SK-N-SH (cell line): ENCODE results near the gene COL5A2. TPM values are rescaled to one million over a fixed set of nuclear protein-coding genes. Genes with fewer than 3 reads are reported as not detected.

Source experiments
- CTCF ChIA-PET: fragments of 300-600, 350-600 bp; formaldehyde crosslinking; extraction: SDS; loops from one replicate; lab custom pipeline; 2021; lab: Yijun Ruan, JAX
- POLR2A ChIA-PET: fragments of 350-600 bp; sonication (Branson Sonifier 250); formaldehyde crosslinking; extraction: SDS; loops from one replicate; lab custom pipeline; 2020; ENCODE audit warnings: antibody characterized with exemption, inconsistent platforms; lab: Yijun Ruan, JAX
- DNase-seq: peaks from one replicate; pipeline ENCODE4 v3.0.0; 2012
- H2AFZ ChIP-seq: fragments of 200-600 bp; sonication (generic); 2 replicates; pipeline ENCODE4 v1.8.1; 2016; ENCODE audit warnings: antibody characterized with exemption, mild to moderate bottlenecking, low read depth
- H3F3A ChIP-seq: fragments of 200-600 bp; sonication (generic); replicated peaks from 2 replicates; pipeline ENCODE3; 2016; ENCODE audit warnings: antibody characterized with exemption, mild to moderate bottlenecking; ENCODE audit not compliant: insufficient read depth
- H3K27ac ChIP-seq, 2 experiments: fragments of 200-500 bp in 1 of 2; fragments of 200-600 bp in 1 of 2; sonication (Bioruptor generic) in 1 of 2; sonication (generic), shearing (Covaris generic) in 1 of 2; 2 replicates each; pipeline versions ENCODE4 v1.5.1 to v1.6.1; 2014 to 2016; ENCODE audit warnings: low read depth in 2 of 2, inconsistent platforms in 1 of 2, low read length in 1 of 2, mild to moderate bottlenecking in 1 of 2, mixed read lengths in 1 of 2
- H3K27me3 ChIP-seq: fragments of 200-600 bp; sonication (generic), shearing (Covaris generic); 2 replicates; pipeline ENCODE4 v1.6.1; 2016; ENCODE audit warnings: mixed run types; ENCODE audit not compliant: insufficient read depth
- H3K36me3 ChIP-seq, 2 experiments: fragments of 200-500 bp in 1 of 2; fragments of 200-600 bp in 1 of 2; sonication (Bioruptor generic) in 1 of 2; sonication (generic) in 1 of 2; replicated peaks in 1 of 2; 2 replicates each; pipeline versions ENCODE3 to v1.5.1; 2014 to 2016; ENCODE audit warnings: low read length in 1 of 2, mild to moderate bottlenecking in 1 of 2; ENCODE audit not compliant: insufficient read depth in 2 of 2, control insufficient read depth in 1 of 2
- H3K4me1 ChIP-seq, 2 experiments: fragments of 200-500 bp in 1 of 2; fragments of 200-600 bp in 1 of 2; sonication (Bioruptor generic) in 1 of 2; sonication (generic), shearing (Covaris generic) in 1 of 2; 2 replicates each; pipeline versions ENCODE4 v1.5.1 to v1.6.1; 2014 to 2016; ENCODE audit warnings: low read depth in 1 of 2, low read length in 1 of 2, mixed run types in 1 of 2; ENCODE audit not compliant: insufficient read depth in 2 of 2, control insufficient read depth in 1 of 2
- H3K4me2 ChIP-seq: fragments of 200-600 bp; sonication (generic), shearing (Covaris generic); 2 replicates; pipeline ENCODE4 v1.6.1; 2017; ENCODE audit warnings: mixed run types
- H3K4me3 ChIP-seq, 2 experiments: fragments of 200-500 bp in 1 of 2; fragments of 200-600 bp in 1 of 2; sonication (Bioruptor generic) in 1 of 2; sonication (generic), shearing (Covaris generic) in 1 of 2; 2 replicates each; pipeline versions ENCODE4 v1.5.1 to v1.8.1; 2014 to 2016; ENCODE audit warnings: low read depth in 2 of 2, inconsistent platforms in 1 of 2, low read length in 1 of 2, mild to moderate bottlenecking in 1 of 2, mixed read lengths in 1 of 2, moderate library complexity in 1 of 2
- H3K79me2 ChIP-seq: fragments of 200-600 bp; sonication (generic); 2 replicates; pipeline ENCODE4 v1.8.1; 2017; ENCODE audit warnings: mild to moderate bottlenecking; ENCODE audit not compliant: insufficient read depth
- H3K9ac ChIP-seq: fragments of 200-600 bp; sonication (generic); 2 replicates; pipeline ENCODE4 v1.6.1; 2017; ENCODE audit warnings: mixed run types
- H3K9me2 ChIP-seq: fragments of 200-600 bp; sonication (generic); 2 replicates; pipeline ENCODE4 v1.6.1; 2017; ENCODE audit warnings: mixed run types
- H3K9me3 ChIP-seq: fragments of 200-600 bp; sonication (generic); 2 replicates; pipeline ENCODE4 v1.6.1; 2017; ENCODE audit warnings: mixed run types, mild to moderate bottlenecking, moderate library complexity
- H4K20me1 ChIP-seq: fragments of 200-600 bp; sonication (generic); 2 replicates; pipeline ENCODE4 v1.6.1; 2017; ENCODE audit warnings: mild to moderate bottlenecking, mixed run types; ENCODE audit not compliant: insufficient read depth
- CHD2 ChIP-seq: fragments of 150-350 bp; IDR thresholded peaks from 2 replicates; pipeline ENCODE4 v1.6.1; 2018; ENCODE audit warnings: low read length; ENCODE audit not compliant: partially characterized antibody
- ELF1 ChIP-seq: IDR thresholded peaks from 2 replicates; pipeline ENCODE4 v1.4.0; 2012
- EP300 ChIP-seq, 2 experiments: IDR thresholded peaks; 2 replicates each; pipeline versions ENCODE4 v1.4.0 to v1.6.1; 2012; ENCODE audit warnings: borderline replicate concordance in 1 of 2, low read depth in 1 of 2, low read length in 1 of 2
- FOXJ3 ChIP-seq: sonication (generic); formaldehyde crosslinking; IDR thresholded peaks from 2 replicates; pipeline ENCODE4 v1.5.1; 2020; ENCODE audit warnings: mild to moderate bottlenecking, missing genetic modification reagents
- FOXM1 ChIP-seq: IDR thresholded peaks from 2 replicates; pipeline ENCODE4 v1.4.0; 2012; ENCODE audit warnings: low read depth, mild to moderate bottlenecking
- GABPA ChIP-seq: IDR thresholded peaks from 2 replicates; pipeline ENCODE4 v1.4.0; 2012; ENCODE audit warnings: low read depth, mild to moderate bottlenecking
- MEF2A ChIP-seq: IDR thresholded peaks from 2 replicates; pipeline ENCODE4 v1.4.0; 2012; ENCODE audit warnings: low read depth, borderline replicate concordance
- MXI1 ChIP-seq: IDR thresholded peaks from 2 replicates; pipeline ENCODE4 v1.6.1; 2012; ENCODE audit warnings: mild to moderate bottlenecking, low read depth, low read length, improper control_type of control experiment
- PBX3 ChIP-seq: IDR thresholded peaks from 2 replicates; pipeline ENCODE4; 2012
- POLR2AphosphoS5 ChIP-seq: IDR thresholded peaks from 2 replicates; pipeline ENCODE4 v1.6.1; 2012; ENCODE audit warnings: low read depth, low read length
- RAD21 ChIP-seq: IDR thresholded peaks from 2 replicates; pipeline ENCODE4 v1.6.1; 2012; ENCODE audit warnings: mild to moderate bottlenecking, low read length
- REST ChIP-seq: IDR thresholded peaks from 2 replicates; pipeline ENCODE4 v1.6.1; 2012; ENCODE audit warnings: mild to moderate bottlenecking, low read depth, low read length, moderate library complexity
- SIN3A ChIP-seq: IDR thresholded peaks from 2 replicates; pipeline ENCODE4 v1.6.1; 2012; ENCODE audit warnings: low read depth, mild to moderate bottlenecking, low read length, moderate library complexity, borderline replicate concordance
- SMC3 ChIP-seq: IDR thresholded peaks from 2 replicates; pipeline ENCODE4 v1.6.1; 2012; ENCODE audit warnings: low read depth, low read length, improper control_type of control experiment
- USF2 ChIP-seq: fragments of 150-350 bp; IDR thresholded peaks from 2 replicates; pipeline ENCODE4 v1.6.1; 2017; ENCODE audit warnings: antibody characterized with exemption, low read length, low read depth, borderline replicate concordance
- WGBS: methylation state at CpG from one replicate; pipeline ENCODE4 v1.1.6; 2017; ENCODE audit warnings: low lambda C conversion rate; 5-methylcytosine and 5-hydroxymethylcytosine counted together
- polyA plus RNA-seq, 3 experiments: library from polyadenylated mRNA; depleted of rRNA; stranded (reverse); fragments of >200 nt; gene quantifications; 2 replicates each; pipeline ENCODE4 v1.2.3, GENCODE V29; 2012
- TF ChIP-seq, protein P1 (sequence below): IDR thresholded peaks from 2 replicates; pipeline ENCODE4 v1.4.0; 2012; ENCODE audit warnings: low read depth
- TF ChIP-seq, protein P2 (sequence below): IDR thresholded peaks from 2 replicates; pipeline ENCODE4 v1.4.0; 2012; ENCODE audit warnings: low read depth, borderline replicate concordance
- TF ChIP-seq, protein P3 (sequence below): IDR thresholded peaks from 2 replicates; pipeline ENCODE4 v1.4.0; 2012; ENCODE audit warnings: low read depth, borderline replicate concordance

Gene COL5A2
- polyA plus RNA-seq, 1 of the 3 experiments (the other 2 are of a cell fraction) = 20.4 TPM

DNA sequence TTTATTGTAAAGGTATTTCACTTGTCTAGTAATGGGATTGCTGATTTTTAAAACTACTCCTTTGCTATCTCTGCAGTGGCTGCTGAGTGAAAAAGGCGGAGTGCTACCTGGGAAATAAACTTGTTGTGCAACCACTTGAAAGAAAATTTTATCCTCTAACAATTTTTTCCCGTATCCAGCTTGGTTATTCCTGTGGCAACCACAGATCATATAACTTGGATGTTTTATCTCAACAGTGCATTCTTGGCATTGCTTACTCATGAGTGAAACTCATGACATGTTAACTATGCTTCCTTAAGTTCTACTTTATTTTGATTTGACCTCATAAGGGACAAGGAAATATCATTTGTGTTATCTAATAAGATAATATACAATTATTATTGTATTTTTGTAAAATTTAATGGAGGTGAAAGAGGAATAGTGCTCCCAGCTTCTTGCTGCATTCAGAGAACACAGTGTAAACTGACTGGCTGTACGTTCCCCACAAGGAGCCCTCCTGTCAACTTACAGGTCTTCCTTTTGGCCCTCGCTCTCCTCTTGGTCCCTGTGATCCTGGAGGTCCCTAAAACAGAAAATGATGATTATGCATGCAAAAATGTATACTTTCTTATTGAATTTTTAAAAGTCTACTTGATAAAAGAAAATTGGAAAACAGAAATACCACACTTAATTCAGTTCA is 82.7 kb downstream of the COL5A2 start (continued):
- TF ChIP-seq, protein P1, sequence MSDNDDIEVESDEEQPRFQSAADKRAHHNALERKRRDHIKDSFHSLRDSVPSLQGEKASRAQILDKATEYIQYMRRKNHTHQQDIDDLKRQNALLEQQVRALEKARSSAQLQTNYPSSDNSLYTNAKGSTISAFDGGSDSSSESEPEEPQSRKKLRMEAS = 0 out of 2 replicates have a peak, but pooled peaks have one; percentile 46
- TF ChIP-seq POLR2AphosphoS5 = peak; percentile 79; the same call in 1 of the 2 replicates
- TF ChIP-seq PBX3 = peak; percentile 90
- peak; percentile 61 to 96 for TF ChIP-seq EP300 (IDR thresholded peaks at IDR 0.05; ENCODE audit: borderline replicate concordance in 1 of 2, low read depth in 1 of 2, low read length in 1 of 2)
- TF ChIP-seq MEF2A = peak; percentile 71; the same call in 1 of the 2 replicates
- TF ChIP-seq RAD21 = no peak
- TF ChIP-seq MXI1 = no peak

GRCh38 chr2:189095101-189095500 is 84.5 kb downstream of the COL5A2 start:
- H2AFZ ChIP-seq = no peak overlapping the region
- no peaks in the 10 kb centered on the region for H3K27me3 ChIP-seq
- ChIA-PET POLR2A (no interaction called here), CTCF (interaction anchor here (0.7 to 3.7 kb wide), 9 partner anchors 28 to 580 kb away, joined by 3 to 24 read pairs (median 5); no protein-coding TSS in a partner anchor)
- peaks cover 38% of the 10 kb centered on the region for H3F3A ChIP-seq
- H4K20me1 ChIP-seq = no peaks in the 10 kb centered on the region
- DNase-seq = no peak
- peaks cover 0 to 2% of the 10 kb centered on the region in 2 experiments for H3K36me3 ChIP-seq
- peak overlapping the region; percentile 12 to 87; a peak in 3 of 4 replicates for H3K27ac ChIP-seq
- no peaks in the 10 kb centered on the region for H3K9me2 ChIP-seq
- peaks cover 0 to 10% of the 10 kb centered on the region in 2 experiments for H3K4me1 ChIP-seq
- WGBS = 95% methylated on average over 3 of the region's 3 CpGs
- H3K4me2 ChIP-seq = no peak overlapping the region
- no peak overlapping the region for H3K9ac ChIP-seq
- no peak overlapping the region for H3K4me3 ChIP-seq
- TF ChIP-seq CHD2 (no peak), FOXM1 (no peak), REST (no peak), ELF1 (no peak), EP300 (IDR thresholded peaks at IDR 0.05; ENCODE audit: borderline replicate concordance in 1 of 2, low read depth in 1 of 2, low read length in 1 of 2) (no peak), SIN3A (no peak), GABPA (no peak), SMC3 (no peak), POLR2AphosphoS5 (no peak), MEF2A (no peak), FOXJ3 (CRISPR knock-in tag) (no peak), USF2 (no peak)
- TF ChIP-seq, protein P2, sequence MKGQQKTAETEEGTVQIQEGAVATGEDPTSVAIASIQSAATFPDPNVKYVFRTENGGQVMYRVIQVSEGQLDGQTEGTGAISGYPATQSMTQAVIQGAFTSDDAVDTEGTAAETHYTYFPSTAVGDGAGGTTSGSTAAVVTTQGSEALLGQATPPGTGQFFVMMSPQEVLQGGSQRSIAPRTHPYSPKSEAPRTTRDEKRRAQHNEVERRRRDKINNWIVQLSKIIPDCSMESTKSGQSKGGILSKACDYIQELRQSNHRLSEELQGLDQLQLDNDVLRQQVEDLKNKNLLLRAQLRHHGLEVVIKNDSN = no peak
- TF ChIP-seq, protein P3, sequence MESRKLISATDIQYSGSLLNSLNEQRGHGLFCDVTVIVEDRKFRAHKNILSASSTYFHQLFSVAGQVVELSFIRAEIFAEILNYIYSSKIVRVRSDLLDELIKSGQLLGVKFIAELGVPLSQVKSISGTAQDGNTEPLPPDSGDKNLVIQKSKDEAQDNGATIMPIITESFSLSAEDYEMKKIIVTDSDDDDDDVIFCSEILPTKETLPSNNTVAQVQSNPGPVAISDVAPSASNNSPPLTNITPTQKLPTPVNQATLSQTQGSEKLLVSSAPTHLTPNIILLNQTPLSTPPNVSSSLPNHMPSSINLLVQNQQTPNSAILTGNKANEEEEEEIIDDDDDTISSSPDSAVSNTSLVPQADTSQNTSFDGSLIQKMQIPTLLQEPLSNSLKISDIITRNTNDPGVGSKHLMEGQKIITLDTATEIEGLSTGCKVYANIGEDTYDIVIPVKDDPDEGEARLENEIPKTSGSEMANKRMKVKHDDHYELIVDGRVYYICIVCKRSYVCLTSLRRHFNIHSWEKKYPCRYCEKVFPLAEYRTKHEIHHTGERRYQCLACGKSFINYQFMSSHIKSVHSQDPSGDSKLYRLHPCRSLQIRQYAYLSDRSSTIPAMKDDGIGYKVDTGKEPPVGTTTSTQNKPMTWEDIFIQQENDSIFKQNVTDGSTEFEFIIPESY = no peak
- TF ChIP-seq, protein P1 = no peak
- TF ChIP-seq, all 33 proteins: peak for 0
- Histone ChIP-seq H3K9me3 (no peaks in the 10 kb centered on the region), H3K79me2 (no peaks in the 10 kb centered on the region)
